ENCODE results near the gene PGF.

PGF gene

GRCh38 chr14:74965486-74966153 lies 10.2 kb upstream of the PGF start:
- H3K4me3 ChIP-seq (ENCODE audit: extremely low read depth, insufficient read depth, low read length, poor library complexity, severe bottlenecking), result no peak overlapping the region
- no peak overlapping the region for H3K27ac ChIP-seq (ENCODE audit: low read depth, low read length, severe bottlenecking)
- no peaks in the 10 kb centered on the region for H3K9me3 ChIP-seq (ENCODE audit: control insufficient read depth, low read length)
- H3K36me3 ChIP-seq (ENCODE audit: control insufficient read depth, insufficient read depth, low read length), result no peaks in the 10 kb centered on the region
- peaks cover 7% of the 10 kb centered on the region for H3K4me1 ChIP-seq (ENCODE audit: control insufficient read depth, insufficient read depth, low read length, poor library complexity, severe bottlenecking)
- 89 to 100% methylated on average over 3 to 5 of the region's 5 CpGs for WGBS, 2 experiments (ENCODE audit: insufficient coverage in 2 of 2)

- H3K36me3 ChIP-seq (ENCODE audit: control insufficient read depth, insufficient read depth, low read length), result no peaks in the 10 kb centered on the region
- H3K4me1 ChIP-seq (ENCODE audit: control insufficient read depth, insufficient read depth, low read length, poor library complexity, severe bottlenecking), result peaks cover 7% of the 10 kb centered on the region
- WGBS, 2 experiments (ENCODE audit: insufficient coverage in 2 of 2), result 65 to 95% methylated on average over 2 of the region's 4 CpGs
- H3K4me3 ChIP-seq (ENCODE audit: extremely low read depth, insufficient read depth, low read length, poor library complexity, severe bottlenecking), result no peak overlapping the region
- no peaks in the 10 kb centered on the region for H3K9me3 ChIP-seq (ENCODE audit: control insufficient read depth, low read length)
- no peak overlapping the region for H3K27ac ChIP-seq (ENCODE audit: low read depth, low read length, severe bottlenecking)
Measured at GRCh38 chr14:74964787-74965485, 9.5 kb upstream of the PGF start.

GRCh38 chr14:74963705-74964271 lies 8.4 kb upstream of the PGF start:
- H3K4me3 ChIP-seq (ENCODE audit: extremely low read depth, insufficient read depth, low read length, poor library complexity, severe bottlenecking), result no peak overlapping the region
- 91 to 95% methylated on average over 8 to 9 of the region's 9 CpGs for WGBS, 2 experiments (ENCODE audit: insufficient coverage in 2 of 2)
- no peak overlapping the region for H3K27ac ChIP-seq (ENCODE audit: low read depth, low read length, severe bottlenecking)
- peaks cover 7% of the 10 kb centered on the region for H3K4me1 ChIP-seq (ENCODE audit: control insufficient read depth, insufficient read depth, low read length, poor library complexity, severe bottlenecking)
- H3K9me3 ChIP-seq (ENCODE audit: control insufficient read depth, low read length), result no peaks in the 10 kb centered on the region
- no peaks in the 10 kb centered on the region for H3K36me3 ChIP-seq (ENCODE audit: control insufficient read depth, insufficient read depth, low read length)

- WGBS, 2 experiments (ENCODE audit: insufficient coverage in 2 of 2), result 89 to 97% methylated on average over 6 to 9 of the region's 12 CpGs
- no peak overlapping the region for H3K27ac ChIP-seq (ENCODE audit: low read depth, low read length, severe bottlenecking)
- peaks cover 7% of the 10 kb centered on the region for H3K4me1 ChIP-seq (ENCODE audit: control insufficient read depth, insufficient read depth, low read length, poor library complexity, severe bottlenecking)
- no peak overlapping the region for H3K4me3 ChIP-seq (ENCODE audit: extremely low read depth, insufficient read depth, low read length, poor library complexity, severe bottlenecking)
- no peaks in the 10 kb centered on the region for H3K36me3 ChIP-seq (ENCODE audit: control insufficient read depth, insufficient read depth, low read length)
- no peaks in the 10 kb centered on the region for H3K9me3 ChIP-seq (ENCODE audit: control insufficient read depth, low read length)
Measured at GRCh38 chr14:74963178-74963704, 7.8 kb upstream of the PGF start.

- peaks cover 7% of the 10 kb centered on the region for H3K4me1 ChIP-seq (ENCODE audit: control insufficient read depth, insufficient read depth, low read length, poor library complexity, severe bottlenecking)
- WGBS, 2 experiments (ENCODE audit: insufficient coverage in 2 of 2), result 88 to 91% methylated on average over 7 to 8 of the region's 8 CpGs
- H3K36me3 ChIP-seq (ENCODE audit: control insufficient read depth, insufficient read depth, low read length), result no peaks in the 10 kb centered on the region
- H3K9me3 ChIP-seq (ENCODE audit: control insufficient read depth, low read length), result no peaks in the 10 kb centered on the region
- no peak overlapping the region for H3K4me3 ChIP-seq (ENCODE audit: extremely low read depth, insufficient read depth, low read length, poor library complexity, severe bottlenecking)
- no peak overlapping the region for H3K27ac ChIP-seq (ENCODE audit: low read depth, low read length, severe bottlenecking)
Measured at GRCh38 chr14:74962493-74962892, 7.1 kb upstream of the PGF start.

- Histone ChIP-seq H3K4me3 (ENCODE audit: extremely low read depth, insufficient read depth, low read length, poor library complexity, severe bottlenecking) (no peak overlapping the region), H3K9me3 (ENCODE audit: control insufficient read depth, low read length) (no peaks in the 10 kb centered on the region), H3K36me3 (ENCODE audit: control insufficient read depth, insufficient read depth, low read length) (no peaks in the 10 kb centered on the region), H3K27ac (ENCODE audit: low read depth, low read length, severe bottlenecking) (no peak overlapping the region), H3K4me1 (ENCODE audit: control insufficient read depth, insufficient read depth, low read length, poor library complexity, severe bottlenecking) (peaks cover 7% of the 10 kb centered on the region)
- WGBS, 2 experiments (ENCODE audit: insufficient coverage in 2 of 2), result 80 to 97% methylated on average over 2 to 6 of the region's 11 CpGs
Measured at GRCh38 chr14:74962046-74962445, 6.6 kb upstream of the PGF start.

- H3K9me3 ChIP-seq (ENCODE audit: control insufficient read depth, low read length), result no peaks in the 10 kb centered on the region
- 94 to 97% methylated on average over 3 to 4 of the region's 5 CpGs for WGBS, 2 experiments (ENCODE audit: insufficient coverage in 2 of 2)
- no peak overlapping the region for H3K4me3 ChIP-seq (ENCODE audit: extremely low read depth, insufficient read depth, low read length, poor library complexity, severe bottlenecking)
- no peak overlapping the region for H3K27ac ChIP-seq (ENCODE audit: low read depth, low read length, severe bottlenecking)
- peaks cover 12% of the 10 kb centered on the region for H3K4me1 ChIP-seq (ENCODE audit: control insufficient read depth, insufficient read depth, low read length, poor library complexity, severe bottlenecking)
- no peaks in the 10 kb centered on the region for H3K36me3 ChIP-seq (ENCODE audit: control insufficient read depth, insufficient read depth, low read length)
Measured at GRCh38 chr14:74961238-74961911, 6.0 kb upstream of the PGF start.

- whole genome bisulfite sequencing, 2 experiments (ENCODE audit: insufficient coverage in 2 of 2), result 94 to 100% methylated on average over 3 to 4 of the region's 4 CpGs
- no peak overlapping the region for H3K4me3 ChIP-seq (ENCODE audit: extremely low read depth, insufficient read depth, low read length, poor library complexity, severe bottlenecking)
Measured at GRCh38 chr14:74960736-74961135, 5.3 kb upstream of the PGF start.

GRCh38 chr14:74959596-74960180 lies 4.3 kb upstream of the PGF start:
- no peaks in the 10 kb centered on the region for H3K9me3 ChIP-seq (ENCODE audit: control insufficient read depth, low read length)
- H3K27ac ChIP-seq (ENCODE audit: low read depth, low read length, severe bottlenecking), result no peak overlapping the region
- WGBS, 2 experiments (ENCODE audit: insufficient coverage in 2 of 2), result 80 to 100% methylated on average over 2 to 4 of the region's 5 CpGs
- no peaks in the 10 kb centered on the region for H3K36me3 ChIP-seq (ENCODE audit: control insufficient read depth, insufficient read depth, low read length)
- no peak overlapping the region for H3K4me3 ChIP-seq (ENCODE audit: extremely low read depth, insufficient read depth, low read length, poor library complexity, severe bottlenecking)
- peaks cover 20% of the 10 kb centered on the region for H3K4me1 ChIP-seq (ENCODE audit: control insufficient read depth, insufficient read depth, low read length, poor library complexity, severe bottlenecking)

More at GRCh38 chr14:74960736-74961135, 5.3 kb upstream of the PGF start:
- Histone ChIP-seq H3K9me3 (ENCODE audit: control insufficient read depth, low read length) (no peaks in the 10 kb centered on the region), H3K36me3 (ENCODE audit: control insufficient read depth, insufficient read depth, low read length) (no peaks in the 10 kb centered on the region), H3K27ac (ENCODE audit: low read depth, low read length, severe bottlenecking) (no peak overlapping the region), H3K4me1 (ENCODE audit: control insufficient read depth, insufficient read depth, low read length, poor library complexity, severe bottlenecking) (peaks cover 19% of the 10 kb centered on the region)

- peaks cover 9% of the 10 kb centered on the region for H3K36me3 ChIP-seq (ENCODE audit: control insufficient read depth, insufficient read depth, low read length)
- peak overlapping the region; percentile 79 for H3K27ac ChIP-seq (ENCODE audit: low read depth, low read length, severe bottlenecking)
- WGBS, 2 experiments (ENCODE audit: insufficient coverage in 2 of 2), result 87% methylated on average over 19 to 21 of the region's 24 CpGs
- H3K4me3 ChIP-seq (ENCODE audit: extremely low read depth, insufficient read depth, low read length, poor library complexity, severe bottlenecking), result peak overlapping the region; percentile 58
- H3K4me1 ChIP-seq (ENCODE audit: control insufficient read depth, insufficient read depth, low read length, poor library complexity, severe bottlenecking), result peaks cover 26% of the 10 kb centered on the region
- no peaks in the 10 kb centered on the region for H3K9me3 ChIP-seq (ENCODE audit: control insufficient read depth, low read length)
Measured at GRCh38 chr14:74956280-74957072, 1.1 kb upstream of the PGF start.
